ENCODE measurements around the gene TLCD5. TPM values are rescaled to one million over a fixed set of nuclear protein-coding genes. Genes with fewer than 3 reads are reported as not detected.

The TLCD5 gene
- total and polyA plus RNA-seq, 2 experiments from 2014 or later: 6.8 to 10.6 TPM

GRCh38 chr11:120358729-120359128 is 33.6 kb downstream of the TLCD5 start:
- H3K9me2 ChIP-seq (ENCODE audit: insufficient read depth): no peaks in the 10 kb centered on the region
- H3K79me2 ChIP-seq (ENCODE audit: insufficient read depth): peaks cover 100% of the 10 kb centered on the region
- no peak overlapping the region for H3K4me2 ChIP-seq (ENCODE audit: unreplicated experiment)
- H3F3A ChIP-seq (ENCODE audit: insufficient read depth): peaks cover 2% of the 10 kb centered on the region; the same call in 1 of the 2 replicates
- H3K9ac ChIP-seq: no peak overlapping the region
- peaks cover 42% of the 10 kb centered on the region; the same call in 1 of the 2 replicates for H4K20me1 ChIP-seq (ENCODE audit: insufficient read depth)
- no peak overlapping the region for H2AFZ ChIP-seq
- TF ChIP-seq EZH2 (IDR thresholded peaks at IDR 0.05; ENCODE audit: insufficient read depth, poor library complexity, severe bottlenecking): no peak
- no peak for TF ChIP-seq EZH2phosphoT487 (IDR thresholded peaks at IDR 0.05; ENCODE audit: insufficient read depth, low read depth)
- DNase-seq: no peak
- no peak overlapping the region for H3K27ac ChIP-seq
- no peaks in the 10 kb centered on the region for H3K36me3 ChIP-seq (ENCODE audit: low read depth)
- H3K4me3 ChIP-seq: no peak overlapping the region
- 95 to 96% methylated on average over 3 of the region's 3 CpGs for WGBS, 2 experiments (ENCODE audit: low coverage in 1 of 2, low lambda C conversion rate in 2 of 2, missing lambda C conversion rate in 2 of 2)
- in situ Hi-C loops (cut with MboI): no loop called here
- H3K27me3 ChIP-seq (replicated peaks; ENCODE audit: insufficient read depth): no peaks in the 10 kb centered on the region
- peaks cover 21% of the 10 kb centered on the region for H3K4me1 ChIP-seq (ENCODE audit: insufficient read depth)
- H3K9me3 ChIP-seq (ENCODE audit: low read depth): no peaks in the 10 kb centered on the region

GRCh38 chr11:120363436-120363835 is 38.3 kb downstream of the TLCD5 start:
- Histone ChIP-seq H3K27ac (no peak overlapping the region), H4K20me1 (ENCODE audit: insufficient read depth) (peaks cover 11% of the 10 kb centered on the region; the same call in 1 of the 2 replicates), H3K9me2 (ENCODE audit: insufficient read depth) (no peaks in the 10 kb centered on the region), H3K9ac (no peak overlapping the region), H3K27me3 (replicated peaks; ENCODE audit: insufficient read depth) (no peaks in the 10 kb centered on the region), H3K9me3 (ENCODE audit: low read depth) (no peaks in the 10 kb centered on the region), H3K4me1 (ENCODE audit: insufficient read depth) (peaks cover 24% of the 10 kb centered on the region), H2AFZ (no peak overlapping the region), H3K4me3 (no peak overlapping the region), H3K4me2 (ENCODE audit: unreplicated experiment) (no peak overlapping the region), H3F3A (ENCODE audit: insufficient read depth) (peaks cover 7% of the 10 kb centered on the region; the same call in 1 of the 2 replicates), H3K79me2 (ENCODE audit: insufficient read depth) (peaks cover 100% of the 10 kb centered on the region), H3K36me3 (ENCODE audit: low read depth) (no peaks in the 10 kb centered on the region)
- in situ Hi-C loops (cut with MboI): no loop called here
- TF ChIP-seq EZH2phosphoT487 (IDR thresholded peaks at IDR 0.05; ENCODE audit: insufficient read depth, low read depth) (no peak), EZH2 (IDR thresholded peaks at IDR 0.05; ENCODE audit: insufficient read depth, poor library complexity, severe bottlenecking) (no peak)
- peak; percentile 33 for DNase-seq

- H2AFZ ChIP-seq: no peak overlapping the region
- no peak for DNase-seq
Observed at GRCh38 chr11:120365512-120365911, 40.4 kb downstream of the TLCD5 start.

GRCh38 chr11:120372296-120372695 is 47.2 kb downstream of the TLCD5 start:
- Histone ChIP-seq H3K4me1 (ENCODE audit: insufficient read depth) (peaks cover 5% of the 10 kb centered on the region; the same call in 1 of the 2 replicates), H3F3A (ENCODE audit: insufficient read depth) (no peaks in the 10 kb centered on the region), H3K27ac (no peak overlapping the region), H3K9ac (no peak overlapping the region), H3K4me3 (no peak overlapping the region), H3K36me3 (ENCODE audit: low read depth) (no peaks in the 10 kb centered on the region), H2AFZ (no peak overlapping the region), H4K20me1 (ENCODE audit: insufficient read depth) (peaks cover 23% of the 10 kb centered on the region), H3K9me3 (ENCODE audit: low read depth) (no peaks in the 10 kb centered on the region), H3K9me2 (ENCODE audit: insufficient read depth) (no peaks in the 10 kb centered on the region), H3K27me3 (replicated peaks; ENCODE audit: insufficient read depth) (no peaks in the 10 kb centered on the region), H3K4me2 (ENCODE audit: unreplicated experiment) (no peak overlapping the region), H3K79me2 (ENCODE audit: insufficient read depth) (peaks cover 100% of the 10 kb centered on the region)
- in situ Hi-C loops (cut with MboI): no loop called here
- no peak for TF ChIP-seq EZH2 (IDR thresholded peaks at IDR 0.05; ENCODE audit: insufficient read depth, poor library complexity, severe bottlenecking)
- no peak for TF ChIP-seq EZH2phosphoT487 (IDR thresholded peaks at IDR 0.05; ENCODE audit: insufficient read depth, low read depth)
- DNase-seq: no peak

More at GRCh38 chr11:120365512-120365911, 40.4 kb downstream of the TLCD5 start:
- TF ChIP-seq EZH2 (IDR thresholded peaks at IDR 0.05; ENCODE audit: insufficient read depth, poor library complexity, severe bottlenecking) (no peak), EZH2phosphoT487 (IDR thresholded peaks at IDR 0.05; ENCODE audit: insufficient read depth, low read depth) (no peak)
- no peak overlapping the region for H3K27ac ChIP-seq
- peaks cover 24% of the 10 kb centered on the region for H3K4me1 ChIP-seq (ENCODE audit: insufficient read depth)
- H3K9me3 ChIP-seq (ENCODE audit: low read depth): no peaks in the 10 kb centered on the region
- H3K9me2 ChIP-seq (ENCODE audit: insufficient read depth): no peaks in the 10 kb centered on the region
- no peak overlapping the region for H3K4me3 ChIP-seq
- peaks cover 7% of the 10 kb centered on the region for H4K20me1 ChIP-seq (ENCODE audit: insufficient read depth)
- H3K79me2 ChIP-seq (ENCODE audit: insufficient read depth): peaks cover 100% of the 10 kb centered on the region
- H3K4me2 ChIP-seq (ENCODE audit: unreplicated experiment): no peak overlapping the region
- H3K36me3 ChIP-seq (ENCODE audit: low read depth): no peaks in the 10 kb centered on the region
- in situ Hi-C loops (cut with MboI): no loop called here
- H3F3A ChIP-seq (ENCODE audit: insufficient read depth): peaks cover 7% of the 10 kb centered on the region; the same call in 1 of the 2 replicates
- no peak overlapping the region for H3K9ac ChIP-seq
- H3K27me3 ChIP-seq (replicated peaks; ENCODE audit: insufficient read depth): no peaks in the 10 kb centered on the region

- no peak for DNase-seq
- no peak overlapping the region for H3K27ac ChIP-seq
- 97 to 100% methylated on average over 3 of the region's 3 CpGs for WGBS, 2 experiments (ENCODE audit: low coverage in 1 of 2, low lambda C conversion rate in 2 of 2, missing lambda C conversion rate in 2 of 2)
Observed at GRCh38 chr11:120375076-120375475, 50.0 kb downstream of the TLCD5 start.

More at GRCh38 chr11:120375076-120375475, 50.0 kb downstream of the TLCD5 start:
- Histone ChIP-seq H3K27me3 (replicated peaks; ENCODE audit: insufficient read depth) (no peaks in the 10 kb centered on the region), H3K4me3 (no peak overlapping the region), H3K9ac (no peak overlapping the region), H3K9me3 (ENCODE audit: low read depth) (no peaks in the 10 kb centered on the region), H3K4me1 (ENCODE audit: insufficient read depth) (peaks cover 14% of the 10 kb centered on the region), H3K79me2 (ENCODE audit: insufficient read depth) (peaks cover 100% of the 10 kb centered on the region), H3K36me3 (ENCODE audit: low read depth) (no peaks in the 10 kb centered on the region), H3F3A (ENCODE audit: insufficient read depth) (no peaks in the 10 kb centered on the region), H4K20me1 (ENCODE audit: insufficient read depth) (peaks cover 23% of the 10 kb centered on the region), H2AFZ (no peak overlapping the region), H3K9me2 (ENCODE audit: insufficient read depth) (no peaks in the 10 kb centered on the region), H3K4me2 (ENCODE audit: unreplicated experiment) (no peak overlapping the region)
- in situ Hi-C loops (cut with MboI): no loop called here
- TF ChIP-seq EZH2 (IDR thresholded peaks at IDR 0.05; ENCODE audit: insufficient read depth, poor library complexity, severe bottlenecking) (no peak), EZH2phosphoT487 (IDR thresholded peaks at IDR 0.05; ENCODE audit: insufficient read depth, low read depth) (no peak)
